Thyroid gland (tissue), 4 donors: ENCODE data around the gene MYLK4.

Experiments used
- POLR2A ChIP-seq, 2 donors: fragments of 450-650 bp; IDR thresholded peaks; one replicate each; pipeline ENCODE4 v1.6.1; 2017; ENCODE audit warnings: antibody characterized with exemption in 2 of 2, mild to moderate bottlenecking in 2 of 2, moderate library complexity in 1 of 2
- TF ChIP-seq, protein P1 (sequence below), 6 experiments: fragments of 200-600 bp in 3 of 6; fragments of 450-650 bp in 3 of 6; sonication (generic) in 3 of 6; IDR thresholded peaks; one replicate each; pipeline ENCODE4 v1.5.1; 2016 to 2019; ENCODE audit warnings: antibody characterized with exemption in 6 of 6, mild to moderate bottlenecking in 2 of 6, inconsistent platforms in 1 of 6, moderate library complexity in 1 of 6

- no peak for TF ChIP-seq POLR2A (IDR thresholded peaks at IDR 0.05)
- TF ChIP-seq, protein P1, sequence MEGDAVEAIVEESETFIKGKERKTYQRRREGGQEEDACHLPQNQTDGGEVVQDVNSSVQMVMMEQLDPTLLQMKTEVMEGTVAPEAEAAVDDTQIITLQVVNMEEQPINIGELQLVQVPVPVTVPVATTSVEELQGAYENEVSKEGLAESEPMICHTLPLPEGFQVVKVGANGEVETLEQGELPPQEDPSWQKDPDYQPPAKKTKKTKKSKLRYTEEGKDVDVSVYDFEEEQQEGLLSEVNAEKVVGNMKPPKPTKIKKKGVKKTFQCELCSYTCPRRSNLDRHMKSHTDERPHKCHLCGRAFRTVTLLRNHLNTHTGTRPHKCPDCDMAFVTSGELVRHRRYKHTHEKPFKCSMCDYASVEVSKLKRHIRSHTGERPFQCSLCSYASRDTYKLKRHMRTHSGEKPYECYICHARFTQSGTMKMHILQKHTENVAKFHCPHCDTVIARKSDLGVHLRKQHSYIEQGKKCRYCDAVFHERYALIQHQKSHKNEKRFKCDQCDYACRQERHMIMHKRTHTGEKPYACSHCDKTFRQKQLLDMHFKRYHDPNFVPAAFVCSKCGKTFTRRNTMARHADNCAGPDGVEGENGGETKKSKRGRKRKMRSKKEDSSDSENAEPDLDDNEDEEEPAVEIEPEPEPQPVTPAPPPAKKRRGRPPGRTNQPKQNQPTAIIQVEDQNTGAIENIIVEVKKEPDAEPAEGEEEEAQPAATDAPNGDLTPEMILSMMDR (IDR thresholded peaks at IDR 0.05) = no peak
Observed at GRCh38 chr6:2772840-2773239, 22.1 kb upstream of the MYLK4 start.
